Activated B cell treated with CpG ODN at 0.5 μM for 24 hours (primary cell): Measurements from ENCODE around the gene RHOJ. TPM values are rescaled to one million over a fixed set of nuclear protein-coding genes. Genes with fewer than 3 reads are reported as not detected.
"Not testable (repeated sequence)": the region's sequence is repeated elsewhere in the genome, so short reads cannot be mapped to it uniquely, and the experiment has no call there.

ENCODE experiments used
- ATAC-seq: fragments of 200-7000 bp; cut with Tn5 transposase; one replicate; pipeline ENCODE4 v1.10.0; 2021; ENCODE audit warnings: low read depth, mild to moderate bottlenecking, moderate library complexity
- CTCF ChIA-PET: fragments of 350-600 bp; sonication (Branson Sonifier 250); formaldehyde crosslinking; loops from one replicate; lab custom pipeline; 2021; ENCODE audit warnings: antibody characterized with exemption; lab: Charles Lee
- POLR2A ChIA-PET: fragments of 350-600 bp; sonication (Branson Sonifier 250); formaldehyde crosslinking; loops from one replicate; lab custom pipeline; 2021; ENCODE audit warnings: antibody characterized with exemption; lab: Charles Lee
- DNase-seq: peaks from one replicate; pipeline ENCODE4 v3.0.0; 2022
- H3K27ac Mint-ChIP-seq: one replicate; pipeline ENCODE4 v1.8.0; 2020; ENCODE audit warnings: mixed read lengths
- H3K27me3 Mint-ChIP-seq: one replicate; pipeline ENCODE4 v1.8.0; 2021; ENCODE audit warnings: mixed read lengths
- H3K36me3 Mint-ChIP-seq: one replicate; pipeline ENCODE4 v1.8.0; 2021; ENCODE audit warnings: low read depth, mixed read lengths
- H3K4me1 Mint-ChIP-seq: one replicate; pipeline ENCODE4 v1.8.0; 2021; ENCODE audit warnings: mixed read lengths
- H3K4me3 Mint-ChIP-seq: one replicate; pipeline ENCODE4 v1.8.0; 2020; ENCODE audit warnings: mild to moderate bottlenecking, mixed read lengths
- H3K9me3 Mint-ChIP-seq: one replicate; pipeline ENCODE4 v1.8.0; 2020; ENCODE audit warnings: mixed read lengths
- CTCF ChIP-seq: fragments of 200-600 bp; IDR thresholded peaks from one replicate; pipeline ENCODE4 v1.8.0; 2022; ENCODE audit warnings: antibody characterized with exemption, mild to moderate bottlenecking
- intact Hi-C: fragments of 100-400 bp; cut with micrococcal nuclease; formaldehyde crosslinking; loops from one replicate; pipeline ENCODE4 v1.15.1; 2024
- total RNA-seq: library from RNA; stranded (reverse); gene quantifications from 2 replicates; pipeline ENCODE4 v1.2.3, GENCODE V29; 2022

The RHOJ gene
- total RNA-seq, 1 donor from 2014 or later, result not detected

- Mint-ChIP-seq H3K36me3 (no peaks in the 10 kb centered on the region), H3K4me3 (no peak overlapping the region), H3K27ac (no peak overlapping the region), H3K4me1 (no peaks in the 10 kb centered on the region), H3K27me3 (peaks cover 11% of the 10 kb centered on the region), H3K9me3 (peaks cover under 1% of the 10 kb centered on the region)
- POLR2A ChIA-PET, result no interaction called here
- intact Hi-C loops, result no loop called here
- TF ChIP-seq CTCF, result no peak
- no peak for ATAC-seq
- DNase-seq, result no peak
- CTCF ChIA-PET, result no interaction called here
Observed at GRCh38 chr14:63301891-63302534, 97.8 kb downstream of the RHOJ start.

DNA sequence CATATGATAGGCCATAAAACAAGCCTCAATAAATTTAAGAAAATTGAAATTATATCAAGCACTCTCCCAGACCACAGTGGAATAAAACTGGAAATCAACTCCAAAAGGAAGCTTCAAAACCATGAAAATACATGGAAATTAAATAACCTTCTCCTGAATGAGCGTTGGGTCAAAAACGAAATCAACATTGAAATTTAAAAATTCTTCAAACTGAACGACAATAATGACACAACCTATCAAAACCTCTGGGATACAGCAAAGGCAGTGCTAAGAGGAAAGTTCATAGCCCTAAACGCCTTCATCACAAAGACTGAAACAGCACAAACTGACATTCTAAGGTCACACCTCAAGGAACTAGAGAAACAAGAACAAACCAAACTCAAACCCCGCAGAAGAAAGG lies 100.2 kb downstream of the RHOJ start:
- CTCF ChIA-PET, H3K27me3 Mint-ChIP-seq, POLR2A ChIA-PET, H3K36me3 Mint-ChIP-seq, intact Hi-C loops, DNase-seq, H3K9me3 Mint-ChIP-seq, H3K27ac Mint-ChIP-seq, H3K4me3 Mint-ChIP-seq, ATAC-seq, H3K4me1 Mint-ChIP-seq: not testable (repeated sequence)

DNA sequence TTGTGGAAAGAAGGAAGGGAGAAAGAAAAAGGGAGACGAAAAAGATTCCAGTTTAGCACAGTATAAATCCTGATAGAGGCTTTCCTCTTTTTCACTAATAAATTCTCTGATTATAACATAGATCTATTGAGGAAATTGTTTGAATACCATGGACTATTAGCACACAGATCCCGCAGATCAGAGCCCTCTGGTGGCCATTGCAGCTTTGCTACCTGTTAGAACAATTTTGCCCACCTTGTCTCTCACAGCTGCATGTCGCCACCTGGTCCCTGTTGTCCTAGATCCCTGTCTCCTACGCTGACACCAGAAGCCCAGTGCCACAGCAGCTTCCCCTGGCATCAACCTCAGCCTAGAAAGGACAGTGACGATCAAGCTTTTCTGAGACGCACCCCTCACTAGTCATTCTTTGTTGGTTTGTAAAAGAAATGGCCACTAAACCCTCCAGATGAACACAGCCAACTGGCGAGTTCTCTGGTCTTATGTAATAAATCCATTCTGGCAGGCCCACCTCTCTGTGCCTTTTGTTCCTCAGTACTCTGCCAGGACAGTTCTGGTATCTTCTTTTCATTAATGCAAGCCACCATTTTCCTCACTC lies 104.6 kb downstream of the RHOJ start:
- DNase-seq (no peak), ATAC-seq (no peak)
- Mint-ChIP-seq H3K27me3 (peaks cover 10% of the 10 kb centered on the region), H3K27ac (no peak overlapping the region), H3K9me3 (peaks cover 3% of the 10 kb centered on the region), H3K4me1 (no peaks in the 10 kb centered on the region), H3K4me3 (no peak overlapping the region), H3K36me3 (no peaks in the 10 kb centered on the region)
- no peak for TF ChIP-seq CTCF
- ChIA-PET CTCF (no interaction called here), POLR2A (no interaction called here)
- intact Hi-C loops, result no loop called here

- no peak for TF ChIP-seq CTCF
- no peak for DNase-seq
- ChIA-PET CTCF (no interaction called here), POLR2A (no interaction called here)
- no peak within 1 kb of the TSS for H3K27ac Mint-ChIP-seq
- no peaks in the 10 kb centered on the region for H3K9me3 Mint-ChIP-seq
- H3K4me1 Mint-ChIP-seq, result no peaks in the 10 kb centered on the region
- no peaks in the 10 kb centered on the region for H3K36me3 Mint-ChIP-seq
- intact Hi-C loops, result no loop called here
- no peak for ATAC-seq
- no peak within 1 kb of the TSS for H3K4me3 Mint-ChIP-seq
- peaks cover 10% of the 10 kb centered on the region for H3K27me3 Mint-ChIP-seq
Observed at GRCh38 chr14:63318835-63319234, 114.6 kb downstream of the RHOJ start, which contains the start of gene GPHB5. GPHB5 (minus strand) TSS chr14:63318935; CDS start chr14:63317849, 1,086 bp downstream.

DNA sequence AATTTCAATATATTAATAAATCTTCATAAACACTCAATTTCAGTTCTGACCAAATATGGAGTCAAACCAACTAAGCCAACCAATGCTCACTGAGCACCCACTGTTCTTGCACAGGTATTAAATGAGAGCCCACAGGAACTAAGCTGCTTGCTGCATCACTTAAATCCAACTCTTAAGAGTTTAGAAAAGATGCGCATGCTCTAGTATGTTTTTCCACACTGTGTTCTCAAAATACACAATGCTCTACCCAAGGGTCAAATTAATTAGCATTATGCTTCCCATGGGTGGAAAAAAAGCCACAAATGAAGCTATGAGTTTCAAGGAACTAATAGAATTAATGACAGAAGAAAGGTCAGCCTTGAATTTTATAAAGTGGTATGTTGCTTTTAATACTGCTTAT lies 118.2 kb downstream of the RHOJ start:
- H3K27me3 Mint-ChIP-seq, result peaks cover 2% of the 10 kb centered on the region
- no peak for DNase-seq
- H3K27ac Mint-ChIP-seq, result no peak overlapping the region
- no peaks in the 10 kb centered on the region for H3K4me1 Mint-ChIP-seq
- no peak for ATAC-seq
- no peak overlapping the region for H3K4me3 Mint-ChIP-seq
- POLR2A ChIA-PET, result no interaction called here
- intact Hi-C loops, result no loop called here
- H3K36me3 Mint-ChIP-seq, result no peaks in the 10 kb centered on the region
- TF ChIP-seq CTCF, result no peak
- CTCF ChIA-PET, result no interaction called here
- no peaks in the 10 kb centered on the region for H3K9me3 Mint-ChIP-seq
